ENCODE data around the gene FOCAD.

The FOCAD gene

DNA sequence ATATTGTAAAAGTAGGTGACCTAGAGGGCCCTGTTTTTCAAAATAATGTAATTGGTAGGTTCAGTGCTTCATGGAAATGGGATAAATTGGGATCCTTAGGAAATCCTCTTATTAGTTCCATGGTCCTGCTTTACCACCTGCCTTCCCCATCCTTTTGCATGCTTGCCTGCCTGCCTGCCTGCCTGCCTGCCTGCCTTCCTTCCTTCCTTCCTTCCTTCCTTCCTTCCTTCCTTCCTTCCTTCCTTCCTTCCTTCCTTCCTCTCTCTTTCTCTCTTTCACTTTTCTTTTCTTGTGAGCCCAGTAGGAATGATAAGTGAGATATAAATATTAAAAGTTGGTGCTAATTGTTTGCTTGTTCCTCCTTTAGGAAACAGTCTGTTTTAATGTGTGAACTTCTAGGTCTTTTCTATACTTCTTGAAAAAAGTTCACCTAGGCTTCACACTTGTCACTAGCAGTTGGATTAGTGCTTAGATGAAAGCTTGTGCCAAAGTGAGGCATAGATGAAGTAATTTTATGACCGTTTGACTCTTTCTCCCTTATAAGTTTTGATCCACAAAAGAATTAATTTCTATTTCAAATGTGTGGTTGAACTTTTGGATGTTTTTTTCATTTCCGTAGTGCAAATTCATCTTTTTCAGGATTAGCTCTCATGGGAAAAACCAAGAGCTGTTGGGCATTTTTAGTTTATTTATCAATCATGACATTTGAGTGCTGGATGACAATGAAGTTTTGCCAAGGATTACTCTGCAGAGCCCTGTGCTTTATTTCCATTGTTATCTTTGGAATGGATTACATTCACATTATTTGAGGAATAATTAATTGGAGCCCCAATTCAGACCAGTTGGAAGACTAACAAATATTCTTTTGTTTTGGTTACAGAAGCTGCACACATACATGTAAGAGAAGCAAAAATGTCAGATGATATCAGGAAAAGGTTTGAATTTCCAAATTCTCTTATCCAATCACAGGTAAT lies 30.7 kb downstream of the FOCAD start:
- H3K4me2 ChIP-seq (ENCODE audit: low read length, poor library complexity, severe bottlenecking) = no peak overlapping the region
- no peak overlapping the region for H3K4ac ChIP-seq (ENCODE audit: low read depth in 1 of 2, low read length in 2 of 2)
- H4K8ac ChIP-seq (ENCODE audit: low read length) = no peak overlapping the region
- H2AK5ac ChIP-seq (ENCODE audit: low read length, severe bottlenecking) = no peak overlapping the region
- H3K9me3 ChIP-seq (ENCODE audit: control insufficient read depth, low read length) = no peaks in the 10 kb centered on the region
- H3K27me3 ChIP-seq (ENCODE audit: control insufficient read depth in 1 of 2, insufficient read depth in 1 of 2, low read length in 2 of 2) = no peaks in the 10 kb centered on the region
- no peak overlapping the region for H2BK120ac ChIP-seq (ENCODE audit: low read depth, low read length)
- no peaks in the 10 kb centered on the region for H3K4me1 ChIP-seq (ENCODE audit: control insufficient read depth, insufficient read depth, low read depth, low read length)
- H3K23ac ChIP-seq (ENCODE audit: low read length in 2 of 2) = no peak overlapping the region
- no peak overlapping the region for H3K4me3 ChIP-seq (ENCODE audit: insufficient read depth in 1 of 2, low read depth in 1 of 2, low read length in 2 of 2)
- no peak overlapping the region for H3K14ac ChIP-seq (ENCODE audit: low read length in 2 of 2)
- H3K9ac ChIP-seq (ENCODE audit: low read length) = no peak overlapping the region
- WGBS = 100% methylated on average over 1 of the region's 2 CpGs
- DNase-seq = no peak
- H2BK12ac ChIP-seq (ENCODE audit: low read length in 2 of 2) = no peak overlapping the region
- H4K91ac ChIP-seq (ENCODE audit: low read length) = no peak overlapping the region
- H3K36me3 ChIP-seq (ENCODE audit: control insufficient read depth in 1 of 2, insufficient read depth in 2 of 2, low read depth in 1 of 2, low read length in 2 of 2) = peaks cover 0 to 36% of the 10 kb centered on the region in 2 experiments
- H2BK5ac ChIP-seq (ENCODE audit: low read depth, low read length, poor library complexity, severe bottlenecking) = no peak overlapping the region
- H3K79me1 ChIP-seq (replicated peaks; ENCODE audit: low read length, poor library complexity, severe bottlenecking) = peaks cover 10% of the 10 kb centered on the region
- no peak overlapping the region for H2AFZ ChIP-seq (ENCODE audit: low read depth, low read length)
- H2BK15ac ChIP-seq (ENCODE audit: low read depth, poor library complexity, severe bottlenecking) = no peak overlapping the region
- H3K27ac ChIP-seq (ENCODE audit: low read length, poor library complexity, severe bottlenecking) = no peak overlapping the region
- H3K18ac ChIP-seq (ENCODE audit: low read depth in 1 of 2, low read length in 2 of 2) = no peak overlapping the region

DNA sequence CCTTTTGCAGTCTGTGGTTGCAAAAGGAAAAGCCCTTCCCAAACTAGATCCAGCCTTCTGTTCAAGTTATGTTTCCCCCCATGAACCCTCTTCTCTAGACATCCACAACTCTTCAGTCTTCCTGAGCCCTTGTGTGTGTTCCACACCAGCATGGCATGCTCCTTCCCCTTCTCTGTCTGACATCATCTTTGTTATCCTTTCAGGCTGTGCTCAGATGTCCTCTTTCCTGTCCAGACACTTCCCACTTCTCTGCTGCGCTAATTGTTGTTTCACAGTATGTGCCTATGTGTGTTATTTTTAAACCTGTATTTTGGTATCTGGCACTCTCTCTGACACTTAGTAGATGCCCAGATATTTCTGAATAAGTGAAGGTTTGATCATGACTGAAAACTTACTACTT lies 38.2 kb downstream of the FOCAD start:
- H3K9ac ChIP-seq (ENCODE audit: low read length) = no peak overlapping the region
- no peak overlapping the region for H4K91ac ChIP-seq (ENCODE audit: low read length)
- WGBS = no CpG with 5 or more reads among the region's 1 CpG
- peak overlapping the region in 1 of 2 experiments; percentile 56 for H3K18ac ChIP-seq (ENCODE audit: low read depth in 1 of 2, low read length in 2 of 2)
- H3K4ac ChIP-seq (ENCODE audit: low read depth in 1 of 2, low read length in 2 of 2) = no peak overlapping the region
- no peaks in the 10 kb centered on the region for H3K27me3 ChIP-seq (ENCODE audit: control insufficient read depth in 1 of 2, insufficient read depth in 1 of 2, low read length in 2 of 2)
- H2AK5ac ChIP-seq (ENCODE audit: low read length, severe bottlenecking) = no peak overlapping the region
- no peaks in the 10 kb centered on the region for H3K9me3 ChIP-seq (ENCODE audit: control insufficient read depth, low read length)
- H2BK12ac ChIP-seq (ENCODE audit: low read length in 2 of 2) = no peak overlapping the region
- no peak overlapping the region for H2AFZ ChIP-seq (ENCODE audit: low read depth, low read length)
- no peak overlapping the region for H3K4me3 ChIP-seq (ENCODE audit: insufficient read depth in 1 of 2, low read depth in 1 of 2, low read length in 2 of 2)
- H3K79me1 ChIP-seq (replicated peaks; ENCODE audit: low read length, poor library complexity, severe bottlenecking) = peaks cover 1% of the 10 kb centered on the region
- H3K23ac ChIP-seq (ENCODE audit: low read length in 2 of 2) = no peak overlapping the region
- H3K36me3 ChIP-seq (ENCODE audit: control insufficient read depth in 1 of 2, insufficient read depth in 2 of 2, low read depth in 1 of 2, low read length in 2 of 2) = peaks cover 9 to 77% of the 10 kb centered on the region in 2 experiments
- no peak for DNase-seq
- H3K4me2 ChIP-seq (ENCODE audit: low read length, poor library complexity, severe bottlenecking) = no peak overlapping the region
- no peak overlapping the region for H2BK120ac ChIP-seq (ENCODE audit: low read depth, low read length)
- no peak overlapping the region for H2BK15ac ChIP-seq (ENCODE audit: low read depth, poor library complexity, severe bottlenecking)
- H3K14ac ChIP-seq (ENCODE audit: low read length in 2 of 2) = no peak overlapping the region
- H3K4me1 ChIP-seq (ENCODE audit: control insufficient read depth, insufficient read depth, low read depth, low read length) = no peaks in the 10 kb centered on the region
- H4K8ac ChIP-seq (ENCODE audit: low read length) = no peak overlapping the region
- no peak overlapping the region for H2BK5ac ChIP-seq (ENCODE audit: low read depth, low read length, poor library complexity, severe bottlenecking)
- no peak overlapping the region for H3K27ac ChIP-seq (ENCODE audit: low read length, poor library complexity, severe bottlenecking)

DNA sequence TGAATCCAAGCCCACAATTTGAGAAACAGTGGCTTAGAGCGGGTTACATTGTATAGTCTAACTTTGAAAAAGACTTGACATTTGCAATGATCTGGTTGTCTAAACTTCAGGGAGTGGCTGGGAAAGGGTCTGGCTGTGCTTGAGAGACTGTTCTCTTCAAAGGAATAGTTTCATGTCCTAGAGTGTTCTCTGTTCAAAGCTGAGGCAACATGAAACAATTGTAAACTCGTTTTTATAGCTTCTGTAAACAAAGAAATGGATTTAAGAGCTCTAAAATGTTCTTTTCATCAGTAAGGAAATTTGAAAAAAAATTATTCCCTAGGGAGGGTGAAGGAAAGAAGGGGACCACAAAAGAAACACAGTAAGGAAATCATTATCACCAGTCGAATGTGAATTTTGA lies 41.6 kb downstream of the FOCAD start:
- H2BK120ac ChIP-seq (ENCODE audit: low read depth, low read length) = no peak overlapping the region
- no peak overlapping the region for H2AK5ac ChIP-seq (ENCODE audit: low read length, severe bottlenecking)
- DNase-seq = no peak
- H3K18ac ChIP-seq (ENCODE audit: low read depth in 1 of 2, low read length in 2 of 2) = no peak overlapping the region
- no peak overlapping the region for H3K27ac ChIP-seq (ENCODE audit: low read length, poor library complexity, severe bottlenecking)
- no peak overlapping the region for H2BK12ac ChIP-seq (ENCODE audit: low read length in 2 of 2)
- H2AFZ ChIP-seq (ENCODE audit: low read depth, low read length) = no peak overlapping the region
- no peaks in the 10 kb centered on the region for H3K27me3 ChIP-seq (ENCODE audit: control insufficient read depth in 1 of 2, insufficient read depth in 1 of 2, low read length in 2 of 2)
- H4K8ac ChIP-seq (ENCODE audit: low read length) = no peak overlapping the region
- H2BK15ac ChIP-seq (ENCODE audit: low read depth, poor library complexity, severe bottlenecking) = no peak overlapping the region
- H3K4me3 ChIP-seq (ENCODE audit: insufficient read depth in 1 of 2, low read depth in 1 of 2, low read length in 2 of 2) = no peak overlapping the region
- no peak overlapping the region for H3K4me2 ChIP-seq (ENCODE audit: low read length, poor library complexity, severe bottlenecking)
- no peak overlapping the region for H3K14ac ChIP-seq (ENCODE audit: low read length in 2 of 2)
- H3K4ac ChIP-seq (ENCODE audit: low read depth in 1 of 2, low read length in 2 of 2) = no peak overlapping the region
- no peaks in the 10 kb centered on the region for H3K9me3 ChIP-seq (ENCODE audit: control insufficient read depth, low read length)
- H2BK5ac ChIP-seq (ENCODE audit: low read depth, low read length, poor library complexity, severe bottlenecking) = no peak overlapping the region
- 100% methylated on average over 2 of the region's 3 CpGs for WGBS
- peaks cover 9 to 57% of the 10 kb centered on the region in 2 experiments for H3K36me3 ChIP-seq (ENCODE audit: control insufficient read depth in 1 of 2, insufficient read depth in 2 of 2, low read depth in 1 of 2, low read length in 2 of 2)
- no peak overlapping the region for H4K91ac ChIP-seq (ENCODE audit: low read length)
- H3K4me1 ChIP-seq (ENCODE audit: control insufficient read depth, insufficient read depth, low read depth, low read length) = no peaks in the 10 kb centered on the region
- H3K79me1 ChIP-seq (replicated peaks; ENCODE audit: low read length, poor library complexity, severe bottlenecking) = peaks cover 5% of the 10 kb centered on the region
- no peak overlapping the region for H3K9ac ChIP-seq (ENCODE audit: low read length)
- H3K23ac ChIP-seq (ENCODE audit: low read length in 2 of 2) = no peak overlapping the region

DNA sequence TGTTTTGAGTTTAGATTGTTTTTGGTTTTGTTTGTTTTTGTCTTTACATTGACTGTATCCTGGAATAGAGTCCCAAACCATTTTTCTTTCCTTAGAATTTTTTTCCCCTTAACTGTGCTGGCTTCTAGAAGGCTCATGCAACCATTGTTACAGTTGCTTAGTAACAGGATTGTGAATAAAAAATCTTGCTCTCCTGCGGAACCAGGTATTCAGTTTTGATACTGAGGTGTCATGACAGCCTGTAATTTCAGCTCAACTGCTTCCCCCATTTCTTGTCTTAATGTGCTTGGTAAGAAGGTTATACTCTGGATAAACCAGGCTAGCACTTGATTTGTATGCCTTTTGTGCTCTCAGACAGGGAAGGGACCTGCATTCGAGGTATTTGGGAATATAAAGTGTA lies 42.1 kb downstream of the FOCAD start:
- Histone ChIP-seq H3K4me1 (ENCODE audit: control insufficient read depth, insufficient read depth, low read depth, low read length) (no peaks in the 10 kb centered on the region), H2AFZ (ENCODE audit: low read depth, low read length) (no peak overlapping the region), H3K79me1 (replicated peaks; ENCODE audit: low read length, poor library complexity, severe bottlenecking) (peaks cover 5% of the 10 kb centered on the region), H3K27me3 (ENCODE audit: control insufficient read depth in 1 of 2, insufficient read depth in 1 of 2, low read length in 2 of 2) (no peaks in the 10 kb centered on the region), H4K91ac (ENCODE audit: low read length) (no peak overlapping the region), H2BK15ac (ENCODE audit: low read depth, poor library complexity, severe bottlenecking) (no peak overlapping the region), H3K9ac (ENCODE audit: low read length) (no peak overlapping the region), H3K23ac (ENCODE audit: low read length in 2 of 2) (no peak overlapping the region), H4K8ac (ENCODE audit: low read length) (no peak overlapping the region), H3K9me3 (ENCODE audit: control insufficient read depth, low read length) (no peaks in the 10 kb centered on the region), H3K4me3 (ENCODE audit: insufficient read depth in 1 of 2, low read depth in 1 of 2, low read length in 2 of 2) (no peak overlapping the region), H3K4me2 (ENCODE audit: low read length, poor library complexity, severe bottlenecking) (no peak overlapping the region), H3K18ac (ENCODE audit: low read depth in 1 of 2, low read length in 2 of 2) (no peak overlapping the region), H3K27ac (ENCODE audit: low read length, poor library complexity, severe bottlenecking) (no peak overlapping the region), H2AK5ac (ENCODE audit: low read length, severe bottlenecking) (no peak overlapping the region), H2BK120ac (ENCODE audit: low read depth, low read length) (no peak overlapping the region), H2BK12ac (ENCODE audit: low read length in 2 of 2) (no peak overlapping the region), H3K4ac (ENCODE audit: low read depth in 1 of 2, low read length in 2 of 2) (no peak overlapping the region), H3K14ac (ENCODE audit: low read length in 2 of 2) (no peak overlapping the region), H3K36me3 (ENCODE audit: control insufficient read depth in 1 of 2, insufficient read depth in 2 of 2, low read depth in 1 of 2, low read length in 2 of 2) (peaks cover 9 to 53% of the 10 kb centered on the region in 2 experiments), H2BK5ac (ENCODE audit: low read depth, low read length, poor library complexity, severe bottlenecking) (no peak overlapping the region)
- 90% methylated on average over 2 of the region's 2 CpGs for WGBS
- DNase-seq = no peak
